SKM-1 (cell line): Measurements from ENCODE around the gene TEC.
"Not testable (repeated sequence)": the region's sequence is repeated elsewhere in the genome, so short reads cannot be mapped to it uniquely, and the experiment has no call there.

Experiments used
- DNase-seq: peaks from one replicate; lab custom pipeline; 2025; ENCODE audit not compliant: unreplicated experiment; lab: John Stamatoyannopoulos, UW

TEC gene

GRCh38 chr4:48243429-48243828 is 26.2 kb downstream of the TEC start:
- no peak for DNase-seq

DNA sequence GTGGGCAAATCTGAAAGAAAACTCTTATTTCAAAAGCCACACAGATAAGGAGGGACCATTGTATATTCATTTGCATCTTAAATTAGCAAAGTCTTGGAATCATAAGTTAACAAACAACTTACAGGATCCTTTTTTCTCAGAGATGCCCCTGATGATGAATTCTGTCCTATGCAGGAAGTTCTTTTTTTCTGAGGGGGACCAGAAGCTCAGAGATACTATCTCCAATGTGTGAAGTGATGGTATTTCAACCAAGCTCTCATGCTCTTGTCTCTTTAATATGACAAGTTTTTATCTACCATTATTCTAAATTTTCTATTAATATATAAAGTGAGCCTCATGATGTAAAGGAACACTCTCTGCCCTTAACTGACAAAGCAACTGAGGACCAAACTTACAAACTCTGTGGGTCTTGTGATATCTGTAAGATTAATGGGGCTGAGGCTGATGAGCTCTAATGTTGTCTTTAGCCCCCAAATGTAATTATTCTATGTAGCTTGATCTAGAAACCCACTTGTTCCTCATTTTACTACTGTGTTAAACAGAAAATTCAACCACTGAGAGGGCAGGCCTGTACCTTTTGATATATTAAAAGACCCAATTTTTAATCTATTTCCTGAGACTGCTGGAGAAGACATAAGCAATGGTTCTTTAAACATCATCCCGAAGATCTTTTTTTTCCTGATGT is 27.0 kb downstream of the TEC start:
- no peak for DNase-seq

- no peak for DNase-seq
Observed at GRCh38 chr4:48241731-48242130, 27.9 kb downstream of the TEC start.

- no peak for DNase-seq
Observed at GRCh38 chr4:48237996-48238645, 31.5 kb downstream of the TEC start.

- DNase-seq, result no peak
Observed at GRCh38 chr4:48235050-48235449, 34.6 kb downstream of the TEC start.

DNA sequence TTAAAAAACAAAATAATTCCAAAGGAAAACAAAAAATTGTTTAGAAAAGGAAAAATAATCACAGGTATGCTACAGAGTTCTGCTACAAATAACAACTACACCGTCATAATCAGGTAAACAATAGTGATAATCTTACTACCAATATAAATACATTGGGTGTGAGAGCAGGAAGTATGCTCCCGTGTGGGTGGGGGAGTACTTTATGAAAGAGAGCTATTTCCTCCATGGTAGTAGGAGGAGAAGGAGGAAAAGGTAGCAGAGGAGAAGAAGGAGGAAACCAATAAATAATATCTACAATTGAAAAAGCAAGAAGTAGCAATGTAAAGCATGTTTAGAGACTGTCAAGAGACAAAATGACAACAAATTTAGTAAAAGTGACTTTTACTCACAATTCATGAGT is 35.1 kb downstream of the TEC start:
- DNase-seq, result no peak

DNA sequence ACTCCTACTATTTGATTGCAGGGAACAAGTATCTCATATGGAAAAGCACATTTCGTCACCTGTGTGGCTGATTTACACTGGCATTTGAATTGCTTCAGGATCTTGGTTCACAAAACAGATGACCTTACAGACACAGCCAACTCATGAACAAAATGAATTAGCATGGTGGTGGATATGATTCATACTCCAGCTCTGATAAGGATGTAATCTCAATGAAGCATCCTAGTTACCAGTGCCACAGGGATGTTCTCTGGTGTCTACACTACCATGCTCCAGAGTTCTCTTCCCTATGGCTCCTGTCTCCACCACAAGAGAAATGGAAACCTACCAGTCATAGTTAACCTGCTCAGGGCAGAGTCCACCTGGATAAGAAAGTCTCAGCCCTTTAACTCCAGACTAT is 40.7 kb downstream of the TEC start:
- no peak for DNase-seq

DNA sequence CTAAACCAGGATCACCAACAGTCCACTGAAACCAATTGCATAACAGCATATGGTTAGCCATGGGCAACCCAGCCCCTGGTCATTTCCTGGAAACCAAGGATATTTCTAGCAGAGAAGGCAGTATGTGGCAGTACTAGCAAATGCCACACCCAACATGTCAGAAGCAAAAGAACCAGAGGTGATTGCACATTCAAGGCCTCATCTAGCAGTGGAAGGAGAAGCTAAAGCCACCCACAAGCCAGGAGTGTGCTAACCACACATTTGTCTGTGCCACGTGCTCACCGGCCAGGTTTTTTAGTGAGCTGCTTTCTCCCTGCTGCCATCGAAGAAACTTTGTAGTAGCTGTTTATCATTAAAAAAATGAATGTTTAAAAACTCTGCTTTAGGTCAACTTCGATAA is 42.0 kb downstream of the TEC start:
- peak; percentile 73 for DNase-seq

DNA sequence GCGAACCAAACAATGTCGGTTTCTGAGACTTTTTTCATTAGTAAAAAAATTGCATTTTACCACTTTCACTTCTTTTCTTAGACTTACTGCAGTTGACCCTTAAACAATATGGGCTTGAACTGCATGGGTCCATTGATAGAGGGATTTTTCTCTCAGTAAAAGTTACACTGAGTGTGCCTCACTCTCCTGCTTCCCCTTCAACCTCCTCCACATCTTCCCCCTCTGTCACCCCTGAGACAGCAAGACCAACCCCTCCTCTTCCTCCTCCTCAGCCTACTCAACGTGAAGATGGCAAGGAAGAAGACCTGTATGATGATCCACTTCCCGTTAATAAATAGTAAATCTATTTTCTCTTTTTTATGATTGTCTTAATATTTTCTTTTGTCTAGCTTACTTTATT is 43.4 kb downstream of the TEC start:
- no peak for DNase-seq

DNA sequence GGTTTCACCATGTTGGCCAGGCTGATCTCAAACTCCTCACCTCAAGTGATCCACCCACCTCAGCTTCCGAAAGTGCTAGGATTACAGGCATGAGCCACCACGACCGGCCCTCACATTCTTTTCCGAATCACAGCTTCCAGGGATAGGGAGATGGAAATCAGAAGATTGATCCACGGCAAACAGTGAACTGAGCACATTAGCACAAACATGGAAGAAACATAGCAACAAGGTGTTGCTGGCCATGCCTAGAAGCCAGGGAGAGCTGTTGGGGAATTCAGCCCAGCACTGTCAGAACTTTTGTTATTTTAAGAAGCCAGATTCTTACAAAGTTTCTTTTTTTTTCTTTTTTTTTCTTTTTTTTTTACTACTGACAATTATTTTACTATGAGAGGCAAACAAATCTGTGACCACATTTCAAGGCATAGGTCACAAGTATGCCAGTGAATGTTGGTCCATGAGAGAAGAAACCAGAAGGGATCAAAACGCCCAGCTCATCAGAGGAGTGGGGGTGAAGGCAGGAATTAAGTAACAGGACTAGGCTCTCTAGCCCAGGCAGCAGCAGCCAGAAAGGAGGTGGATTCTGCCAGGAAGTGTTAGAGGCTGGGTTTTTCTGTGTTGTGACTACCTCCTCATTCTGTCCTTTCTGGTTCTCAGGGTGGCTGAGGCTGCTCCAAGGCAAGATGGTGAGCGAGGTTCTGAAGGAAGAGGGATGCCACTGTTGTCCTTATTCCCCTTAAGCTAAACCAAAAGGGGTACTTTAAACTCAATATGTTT is 44.1 kb downstream of the TEC start:
- no peak for DNase-seq

GRCh38 chr4:48224606-48225005 is 45.0 kb downstream of the TEC start:
- DNase-seq, result peak; percentile 45

DNA sequence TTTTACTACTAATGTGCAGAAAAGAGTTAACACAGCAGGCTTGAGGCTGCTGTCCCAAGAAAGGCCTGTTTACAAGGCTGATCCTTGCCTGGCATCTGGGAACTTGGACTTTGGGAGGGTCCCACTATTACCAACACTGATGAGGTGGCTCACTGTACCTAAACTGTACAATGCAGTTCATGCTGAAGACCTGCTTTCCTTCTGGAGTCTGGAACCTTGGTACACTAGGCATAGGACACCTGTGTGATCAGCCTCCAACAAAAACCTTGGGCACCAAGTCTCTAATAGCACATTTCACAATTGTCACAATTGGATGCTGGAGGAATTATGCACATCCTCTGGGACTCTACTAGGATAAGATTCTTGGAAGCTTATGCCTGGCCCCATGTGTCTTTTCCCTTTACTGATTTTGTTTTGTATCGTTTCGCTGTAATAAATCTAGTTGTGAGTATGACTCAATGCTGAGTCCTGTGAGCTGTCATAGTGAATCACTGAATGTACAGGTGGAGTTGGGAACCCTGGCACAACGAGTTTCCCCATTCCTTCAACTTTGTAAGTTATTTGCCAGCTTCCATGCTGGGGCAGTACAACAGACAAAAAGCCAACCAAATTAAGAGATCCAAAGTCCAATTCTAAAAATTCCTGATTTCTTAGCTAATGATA is 45.9 kb downstream of the TEC start:
- no peak for DNase-seq

DNA sequence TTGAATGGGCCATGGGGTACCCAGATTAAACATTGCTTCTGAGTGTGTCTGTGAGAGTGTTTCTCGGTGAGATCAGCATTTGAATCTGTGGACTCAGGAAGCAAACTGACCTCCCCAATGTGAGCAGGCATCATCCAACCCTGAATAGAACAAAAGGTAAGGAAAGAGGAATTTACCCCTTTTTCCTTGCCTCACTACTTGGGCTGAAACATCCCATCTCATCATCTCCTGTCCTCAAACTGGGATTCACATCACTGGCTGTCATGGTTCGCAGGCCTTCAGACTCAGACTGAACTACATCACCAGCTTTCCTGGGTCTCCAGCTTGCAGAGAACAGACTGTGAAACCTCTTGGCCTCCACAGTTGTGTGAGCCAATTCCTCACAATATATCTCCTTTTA is 47.1 kb downstream of the TEC start:
- no peak for DNase-seq

DNA sequence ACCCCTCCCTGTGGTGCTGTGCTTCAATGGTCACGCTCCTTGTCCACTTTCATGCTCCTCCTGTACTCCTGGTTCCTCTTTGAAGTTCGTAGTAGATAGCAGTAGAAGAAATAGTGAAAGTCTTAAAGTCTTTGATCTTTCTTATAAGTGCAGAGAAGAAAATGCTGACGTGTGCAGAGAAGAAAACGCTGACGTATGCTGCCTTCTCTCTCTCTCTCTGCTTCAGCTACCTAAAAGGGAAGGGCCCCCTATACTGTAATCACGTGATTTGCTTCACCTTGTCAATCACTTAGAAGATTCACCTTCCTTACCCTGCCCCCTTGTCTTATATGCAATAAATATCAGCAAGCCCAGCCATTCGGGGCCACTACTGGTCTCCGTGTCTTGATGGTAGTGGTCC is 50.2 kb downstream of the TEC start:
- DNase-seq, result not testable (repeated sequence)

DNA sequence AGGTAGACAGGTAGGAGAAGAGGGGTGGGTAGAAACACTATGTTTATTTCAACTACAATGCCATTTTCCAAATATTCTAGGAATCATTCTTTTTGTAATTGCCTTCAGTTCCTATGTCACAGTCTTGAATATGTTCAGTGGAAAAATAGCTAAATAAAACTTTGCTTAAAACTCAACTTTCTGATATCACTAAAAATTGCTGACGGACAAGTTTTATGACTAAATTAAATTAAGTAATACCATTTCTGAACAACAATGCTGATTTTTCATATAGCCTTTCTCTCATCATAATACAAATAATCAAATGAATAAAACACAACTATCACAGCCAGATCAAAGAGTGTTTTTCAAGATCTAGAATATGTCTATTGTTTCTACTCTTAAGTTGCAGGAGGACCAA is 53.1 kb downstream of the TEC start:
- no peak for DNase-seq

GRCh38 chr4:48215977-48216376 is 53.7 kb downstream of the TEC start:
- DNase-seq, result no peak

DNA sequence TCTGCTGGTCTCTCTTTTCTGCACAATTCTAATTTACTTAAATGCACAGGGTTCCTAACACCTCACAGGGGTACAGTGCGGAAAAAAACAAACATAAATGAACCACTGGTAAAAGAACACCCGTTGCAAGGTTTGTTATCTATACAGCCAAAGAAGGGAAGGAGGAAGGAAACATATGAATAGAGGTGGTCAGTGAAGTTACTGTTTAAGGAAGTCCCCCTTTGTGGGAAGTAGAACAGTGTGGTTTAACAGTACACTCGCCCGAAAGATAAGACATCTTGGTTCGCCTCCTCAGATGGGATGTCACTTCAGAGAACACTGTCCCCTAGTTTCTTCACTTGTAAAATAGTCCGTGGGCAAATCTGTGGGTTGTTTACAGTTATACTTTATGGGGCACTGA is 57.5 kb downstream of the TEC start:
- peak; percentile 80 for DNase-seq

DNA sequence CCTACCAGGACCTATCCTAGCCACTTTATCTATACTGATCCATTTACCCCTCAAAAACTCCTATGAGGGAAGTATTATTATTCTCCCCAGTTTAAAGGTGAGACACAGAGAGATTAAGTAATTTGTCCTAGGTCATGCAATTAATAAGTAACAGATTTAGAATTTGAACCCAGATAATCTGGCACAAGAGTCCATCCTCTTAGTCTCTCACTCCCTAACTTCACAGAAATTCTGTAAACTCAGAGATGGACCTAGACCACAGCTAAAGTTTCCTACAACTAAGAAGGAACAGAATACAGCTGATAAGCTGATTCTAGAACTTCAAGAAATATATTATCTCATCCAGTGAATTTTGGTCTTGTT is 58.7 kb downstream of the TEC start:
- no peak for DNase-seq

DNA sequence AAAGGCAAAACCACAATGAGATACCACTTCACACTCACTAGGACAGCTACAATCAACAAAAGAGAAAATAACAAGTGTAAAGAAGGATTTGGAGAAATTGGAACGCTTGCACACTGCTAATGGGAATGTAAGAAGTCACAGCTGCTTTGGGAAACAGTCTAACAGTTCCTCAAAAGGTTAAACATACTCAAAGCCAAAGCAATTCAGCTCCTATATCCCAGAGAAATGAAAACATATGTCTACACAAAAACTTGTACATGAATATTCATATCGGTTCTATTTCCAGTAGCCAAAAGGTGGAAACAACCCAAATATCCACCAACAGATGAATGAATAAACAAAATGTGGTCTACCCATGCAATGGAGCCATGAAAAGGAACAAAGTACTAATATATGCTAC is 64.0 kb downstream of the TEC start:
- no peak for DNase-seq

- DNase-seq, result no peak
Observed at GRCh38 chr4:48205107-48205506, 64.5 kb downstream of the TEC start.

DNA sequence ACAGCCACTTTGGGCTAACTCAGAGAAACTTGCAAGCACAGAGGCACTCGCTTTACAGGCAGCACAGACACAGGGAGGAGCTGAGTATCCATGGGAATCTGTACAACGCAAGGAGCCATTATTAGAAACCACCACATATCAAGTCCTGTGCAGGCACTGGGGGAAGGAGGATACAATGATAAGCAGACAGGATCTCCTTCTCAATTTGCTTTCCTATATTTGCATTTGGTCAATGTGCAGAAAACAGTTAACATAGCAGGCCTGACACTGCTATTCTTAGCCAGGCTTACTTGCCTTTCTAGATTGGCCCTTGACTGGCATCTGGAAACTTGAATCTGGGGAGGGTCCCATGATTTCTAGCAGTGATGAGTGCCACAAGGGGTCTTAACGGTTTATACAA is 65.8 kb downstream of the TEC start:
- no peak for DNase-seq
